ENCODE measurements around the gene MYO3A.

GRCh38 chr10:26090026-26090425, 156.0 kb downstream of the MYO3A start:
- TF ChIP-seq CTCF (IDR thresholded peaks at IDR 0.05; ENCODE audit: low read length) (no peak), EZH2 (optimal IDR thresholded peaks at IDR 0.05; ENCODE audit: low read depth, low read length) (no peak)

Measured in MM.1S (cell line).